SK-N-SH treated with all-trans-retinoic acid at 6 μM for 48 hours (cell line): ENCODE results near the gene RNF144A.

Experiments used
- ATAC-seq: fragments of 200-7000 bp; cut with Tn5 transposase; 3 replicates; pipeline ENCODE4 v1.9.1; 2020; ENCODE audit warnings: mild to moderate bottlenecking, moderate library complexity
- BACH2 ChIP-seq: fragments of 250-450 bp; sonication (Bioruptor Pico); IDR thresholded peaks from 2 replicates; pipeline ENCODE4 v1.9.0; 2021; ENCODE audit warnings: mild to moderate bottlenecking, borderline replicate concordance
- ESRRG ChIP-seq: fragments of 250-450 bp; sonication (Bioruptor Pico); IDR thresholded peaks from 2 replicates; pipeline ENCODE4 v1.6.1; 2021; ENCODE audit warnings: mild to moderate bottlenecking
- GLIS3 ChIP-seq: fragments of 250-450 bp; sonication (Bioruptor Pico); IDR thresholded peaks from 2 replicates; pipeline ENCODE4 v1.5.0; 2020; ENCODE audit warnings: mild to moderate bottlenecking, moderate library complexity
- ISL1 ChIP-seq: fragments of 250-450 bp; sonication (Bioruptor Pico); IDR thresholded peaks from 2 replicates; pipeline ENCODE4 v2.1.2; 2022; ENCODE audit warnings: mild to moderate bottlenecking, moderate library complexity
- OSR1 ChIP-seq: fragments of 250-450 bp; sonication (Bioruptor Pico); IDR thresholded peaks from 2 replicates; pipeline ENCODE4 v1.8.0; 2022; ENCODE audit warnings: moderate library complexity, mild to moderate bottlenecking, inconsistent platforms
- PPARA ChIP-seq: fragments of 250-450 bp; sonication (Bioruptor Pico); IDR thresholded peaks from 2 replicates; pipeline ENCODE4 v1.5.0; 2020; ENCODE audit warnings: mild to moderate bottlenecking, borderline replicate concordance
- RARB ChIP-seq: fragments of 250-450 bp; sonication (Bioruptor Pico); IDR thresholded peaks from 2 replicates; pipeline ENCODE4 v1.8.0; 2021; ENCODE audit warnings: mild to moderate bottlenecking, moderate library complexity
- SNAI2 ChIP-seq: fragments of 250-450 bp; sonication (Bioruptor Pico); IDR thresholded peaks from 2 replicates; pipeline ENCODE4 v1.5.0; 2020; ENCODE audit warnings: mild to moderate bottlenecking, moderate library complexity
- TCF4 ChIP-seq: fragments of 250-450 bp; sonication (Bioruptor Pico); IDR thresholded peaks from 2 replicates; pipeline ENCODE4 v1.8.0; 2021; ENCODE audit warnings: mild to moderate bottlenecking, moderate library complexity, borderline replicate concordance
- TOX ChIP-seq: fragments of 250-450 bp; sonication (Bioruptor Pico); IDR thresholded peaks from 2 replicates; pipeline ENCODE4 v1.8.0; 2021; ENCODE audit warnings: mild to moderate bottlenecking, moderate library complexity, borderline replicate concordance
- ZFP3 ChIP-seq: fragments of 250-450 bp; sonication (Bioruptor Pico); IDR thresholded peaks from 2 replicates; pipeline ENCODE4 v1.5.0; 2020; ENCODE audit warnings: mild to moderate bottlenecking, moderate library complexity
- ZFP30 ChIP-seq: fragments of 450-650 bp; formaldehyde crosslinking; IDR thresholded peaks from 2 replicates; pipeline ENCODE4 v1.5.0; 2022; ENCODE audit warnings: mild to moderate bottlenecking, moderate library complexity
- ZNF565 ChIP-seq: fragments of 450-650 bp; formaldehyde crosslinking; conservative IDR thresholded peaks from 2 replicates; pipeline ENCODE4 v1.5.0; 2020; ENCODE audit warnings: low read depth, mild to moderate bottlenecking, moderate library complexity
- ZNF70 ChIP-seq: fragments of 450-650 bp; formaldehyde crosslinking; IDR thresholded peaks from 2 replicates; pipeline ENCODE4 v1.5.0; 2020; ENCODE audit warnings: mild to moderate bottlenecking, moderate library complexity
- ZNF8 ChIP-seq: fragments of 450-650 bp; formaldehyde crosslinking; IDR thresholded peaks from 2 replicates; pipeline ENCODE4 v1.5.0; 2020; ENCODE audit warnings: mild to moderate bottlenecking, moderate library complexity
- TF ChIP-seq, protein P1 (sequence below): fragments of 250-450 bp; sonication (Bioruptor Pico); IDR thresholded peaks from 2 replicates; pipeline ENCODE4 v1.8.0; 2020; ENCODE audit warnings: mild to moderate bottlenecking, moderate library complexity, borderline replicate concordance
- TF ChIP-seq, protein P2 (sequence below): fragments of 250-450 bp; sonication (Bioruptor Pico); IDR thresholded peaks from 2 replicates; pipeline ENCODE4 v1.8.0; 2021; ENCODE audit warnings: low read depth, mild to moderate bottlenecking, moderate library complexity, borderline replicate concordance
- TF ChIP-seq, protein P3 (sequence below): fragments of 250-450 bp; sonication (Bioruptor Pico); IDR thresholded peaks from 2 replicates; pipeline ENCODE4 v1.5.1; 2020; ENCODE audit warnings: low read depth, mild to moderate bottlenecking, moderate library complexity
- TF ChIP-seq, protein P4 (sequence below): fragments of 250-450 bp; sonication (Bioruptor Pico); IDR thresholded peaks from 2 replicates; pipeline ENCODE4 v1.5.0; 2020; ENCODE audit warnings: mild to moderate bottlenecking, moderate library complexity

RNF144A gene

DNA sequence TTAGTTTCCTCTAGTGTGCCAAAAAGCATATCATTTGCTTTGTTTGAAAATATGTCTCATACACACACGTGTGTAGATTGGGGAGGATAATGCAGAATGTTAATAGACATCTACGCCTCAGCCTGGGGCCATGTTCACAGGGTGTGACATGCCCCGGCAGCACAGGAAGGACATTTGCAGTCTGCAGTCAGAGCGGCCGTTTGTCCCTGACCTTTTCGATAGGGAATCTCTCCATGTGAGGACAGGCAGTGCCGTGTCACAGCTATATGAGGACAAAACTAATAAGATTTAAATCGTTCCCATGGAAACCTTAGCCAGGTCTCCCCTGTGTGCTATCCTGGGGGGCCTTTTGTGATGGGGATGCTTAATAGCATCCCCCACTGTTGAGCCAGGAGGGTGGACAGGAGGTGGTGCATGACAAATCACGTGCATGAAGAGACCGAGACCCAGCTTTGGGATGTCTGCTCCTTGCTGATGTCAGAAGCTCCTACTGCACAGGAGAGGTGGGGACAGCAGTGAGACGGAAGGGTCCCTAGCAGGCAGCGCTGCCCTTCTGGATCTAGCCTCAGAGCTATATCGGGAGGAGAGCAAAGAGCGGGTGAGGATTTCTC, 100.6 kb downstream of the RNF144A start:
- ATAC-seq = no peak
- TF ChIP-seq GLIS3 (CRISPR knock-in tag) (no peak), TOX (CRISPR knock-in tag) (no peak), RARB (CRISPR knock-in tag) (no peak), ZNF70 (CRISPR knock-in tag) (no peak), SNAI2 (CRISPR knock-in tag) (no peak), BACH2 (CRISPR knock-in tag) (no peak), ZFP30 (no peak), PPARA (CRISPR knock-in tag) (no peak), ISL1 (CRISPR knock-in tag) (no peak)
- TF ChIP-seq, protein P1, sequence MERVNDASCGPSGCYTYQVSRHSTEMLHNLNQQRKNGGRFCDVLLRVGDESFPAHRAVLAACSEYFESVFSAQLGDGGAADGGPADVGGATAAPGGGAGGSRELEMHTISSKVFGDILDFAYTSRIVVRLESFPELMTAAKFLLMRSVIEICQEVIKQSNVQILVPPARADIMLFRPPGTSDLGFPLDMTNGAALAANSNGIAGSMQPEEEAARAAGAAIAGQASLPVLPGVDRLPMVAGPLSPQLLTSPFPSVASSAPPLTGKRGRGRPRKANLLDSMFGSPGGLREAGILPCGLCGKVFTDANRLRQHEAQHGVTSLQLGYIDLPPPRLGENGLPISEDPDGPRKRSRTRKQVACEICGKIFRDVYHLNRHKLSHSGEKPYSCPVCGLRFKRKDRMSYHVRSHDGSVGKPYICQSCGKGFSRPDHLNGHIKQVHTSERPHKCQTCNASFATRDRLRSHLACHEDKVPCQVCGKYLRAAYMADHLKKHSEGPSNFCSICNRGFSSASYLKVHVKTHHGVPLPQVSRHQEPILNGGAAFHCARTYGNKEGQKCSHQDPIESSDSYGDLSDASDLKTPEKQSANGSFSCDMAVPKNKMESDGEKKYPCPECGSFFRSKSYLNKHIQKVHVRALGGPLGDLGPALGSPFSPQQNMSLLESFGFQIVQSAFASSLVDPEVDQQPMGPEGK = no peak
- TF ChIP-seq, protein P2, sequence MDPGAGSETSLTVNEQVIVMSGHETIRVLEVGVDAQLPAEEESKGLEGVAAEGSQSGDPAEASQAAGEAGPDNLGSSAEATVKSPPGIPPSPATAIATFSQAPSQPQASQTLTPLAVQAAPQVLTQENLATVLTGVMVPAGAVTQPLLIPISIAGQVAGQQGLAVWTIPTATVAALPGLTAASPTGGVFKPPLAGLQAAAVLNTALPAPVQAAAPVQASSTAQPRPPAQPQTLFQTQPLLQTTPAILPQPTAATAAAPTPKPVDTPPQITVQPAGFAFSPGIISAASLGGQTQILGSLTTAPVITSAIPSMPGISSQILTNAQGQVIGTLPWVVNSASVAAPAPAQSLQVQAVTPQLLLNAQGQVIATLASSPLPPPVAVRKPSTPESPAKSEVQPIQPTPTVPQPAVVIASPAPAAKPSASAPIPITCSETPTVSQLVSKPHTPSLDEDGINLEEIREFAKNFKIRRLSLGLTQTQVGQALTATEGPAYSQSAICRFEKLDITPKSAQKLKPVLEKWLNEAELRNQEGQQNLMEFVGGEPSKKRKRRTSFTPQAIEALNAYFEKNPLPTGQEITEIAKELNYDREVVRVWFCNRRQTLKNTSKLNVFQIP = no peak
- TF ChIP-seq, protein P3, sequence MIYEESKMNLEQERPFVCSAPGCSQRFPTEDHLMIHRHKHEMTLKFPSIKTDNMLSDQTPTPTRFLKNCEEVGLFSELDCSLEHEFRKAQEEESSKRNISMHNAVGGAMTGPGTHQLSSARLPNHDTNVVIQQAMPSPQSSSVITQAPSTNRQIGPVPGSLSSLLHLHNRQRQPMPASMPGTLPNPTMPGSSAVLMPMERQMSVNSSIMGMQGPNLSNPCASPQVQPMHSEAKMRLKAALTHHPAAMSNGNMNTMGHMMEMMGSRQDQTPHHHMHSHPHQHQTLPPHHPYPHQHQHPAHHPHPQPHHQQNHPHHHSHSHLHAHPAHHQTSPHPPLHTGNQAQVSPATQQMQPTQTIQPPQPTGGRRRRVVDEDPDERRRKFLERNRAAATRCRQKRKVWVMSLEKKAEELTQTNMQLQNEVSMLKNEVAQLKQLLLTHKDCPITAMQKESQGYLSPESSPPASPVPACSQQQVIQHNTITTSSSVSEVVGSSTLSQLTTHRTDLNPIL (CRISPR knock-in tag) = no peak

DNA sequence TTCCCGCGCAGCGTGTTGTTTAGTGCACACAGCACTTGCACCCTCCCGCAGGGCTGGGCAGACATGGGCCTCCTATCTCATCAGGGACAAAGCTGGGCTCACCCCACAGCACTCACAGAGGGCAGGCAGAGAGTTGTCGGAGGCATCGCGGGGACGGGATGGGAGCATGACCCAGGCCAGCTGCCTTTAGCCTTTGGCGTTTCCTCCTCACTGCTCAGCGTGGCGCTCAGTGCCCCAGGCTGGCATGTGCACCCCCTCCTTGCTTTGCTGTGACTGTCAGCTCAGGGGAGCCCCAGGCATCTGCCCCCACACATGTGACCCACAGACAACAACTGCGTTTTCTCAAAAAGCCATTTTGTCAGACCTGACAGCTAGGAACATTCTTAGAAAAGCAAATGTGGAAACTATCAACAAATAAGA, 101.1 kb downstream of the RNF144A start:
- no peak; the same call in 2 of the 3 replicates for ATAC-seq
- TF ChIP-seq ZNF8 = no peak
- TF ChIP-seq, protein P4, sequence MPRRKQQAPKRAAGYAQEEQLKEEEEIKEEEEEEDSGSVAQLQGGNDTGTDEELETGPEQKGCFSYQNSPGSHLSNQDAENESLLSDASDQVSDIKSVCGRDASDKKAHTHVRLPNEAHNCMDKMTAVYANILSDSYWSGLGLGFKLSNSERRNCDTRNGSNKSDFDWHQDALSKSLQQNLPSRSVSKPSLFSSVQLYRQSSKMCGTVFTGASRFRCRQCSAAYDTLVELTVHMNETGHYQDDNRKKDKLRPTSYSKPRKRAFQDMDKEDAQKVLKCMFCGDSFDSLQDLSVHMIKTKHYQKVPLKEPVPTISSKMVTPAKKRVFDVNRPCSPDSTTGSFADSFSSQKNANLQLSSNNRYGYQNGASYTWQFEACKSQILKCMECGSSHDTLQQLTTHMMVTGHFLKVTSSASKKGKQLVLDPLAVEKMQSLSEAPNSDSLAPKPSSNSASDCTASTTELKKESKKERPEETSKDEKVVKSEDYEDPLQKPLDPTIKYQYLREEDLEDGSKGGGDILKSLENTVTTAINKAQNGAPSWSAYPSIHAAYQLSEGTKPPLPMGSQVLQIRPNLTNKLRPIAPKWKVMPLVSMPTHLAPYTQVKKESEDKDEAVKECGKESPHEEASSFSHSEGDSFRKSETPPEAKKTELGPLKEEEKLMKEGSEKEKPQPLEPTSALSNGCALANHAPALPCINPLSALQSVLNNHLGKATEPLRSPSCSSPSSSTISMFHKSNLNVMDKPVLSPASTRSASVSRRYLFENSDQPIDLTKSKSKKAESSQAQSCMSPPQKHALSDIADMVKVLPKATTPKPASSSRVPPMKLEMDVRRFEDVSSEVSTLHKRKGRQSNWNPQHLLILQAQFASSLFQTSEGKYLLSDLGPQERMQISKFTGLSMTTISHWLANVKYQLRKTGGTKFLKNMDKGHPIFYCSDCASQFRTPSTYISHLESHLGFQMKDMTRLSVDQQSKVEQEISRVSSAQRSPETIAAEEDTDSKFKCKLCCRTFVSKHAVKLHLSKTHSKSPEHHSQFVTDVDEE (CRISPR knock-in tag) = no peak
- no peak for TF ChIP-seq TOX (CRISPR knock-in tag)
- peak; percentile 50; the same call in 1 of the 2 replicates for TF ChIP-seq ZNF70 (CRISPR knock-in tag)
- no peak for TF ChIP-seq RARB (CRISPR knock-in tag)
- TF ChIP-seq, protein P1 = no peak
- TF ChIP-seq ISL1 (CRISPR knock-in tag) = no peak
- TF ChIP-seq ZFP3 (CRISPR knock-in tag) = peak; percentile 12; the same call in 1 of the 2 replicates
- TF ChIP-seq, all 23 proteins: peak for 2

DNA sequence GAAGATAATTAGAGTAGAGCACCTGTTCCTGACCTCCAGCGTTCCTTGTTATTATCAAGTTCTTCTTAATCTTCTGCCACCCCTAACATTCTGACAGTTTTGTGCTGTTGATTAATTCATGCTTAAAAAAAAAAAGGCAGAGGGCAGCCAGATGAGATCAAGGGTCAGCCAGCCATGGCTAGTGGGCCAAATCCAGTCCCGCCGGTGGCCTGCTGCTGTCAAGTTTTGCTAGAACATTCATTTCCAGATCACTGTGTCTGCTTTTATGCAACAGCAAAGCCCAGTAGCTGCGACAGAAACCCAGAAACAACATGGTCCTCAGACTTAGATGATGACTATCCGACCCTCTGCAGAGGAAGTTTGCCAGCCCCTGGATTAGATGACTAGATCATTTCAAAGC, 101.6 kb downstream of the RNF144A start:
- no peak for ATAC-seq
- TF ChIP-seq ZNF565 (CRISPR knock-in tag) = no peak
- TF ChIP-seq, protein P3 (CRISPR knock-in tag) = no peak
- no peak for TF ChIP-seq ISL1 (CRISPR knock-in tag)
- TF ChIP-seq, protein P2 = no peak
- TF ChIP-seq ZFP30 = no peak
- TF ChIP-seq, protein P4 (CRISPR knock-in tag) = no peak
- no peak for TF ChIP-seq BACH2 (CRISPR knock-in tag)
- TF ChIP-seq ZFP3 (CRISPR knock-in tag) = no peak
- TF ChIP-seq ESRRG (CRISPR knock-in tag) = no peak
- TF ChIP-seq TCF4 (CRISPR knock-in tag) = no peak
- TF ChIP-seq OSR1 = no peak
